ENCODE data around the gene TESK2.
A peak's percentile ranks its signal among the peaks of the same experiment; 100 is the strongest.
"Not testable (repeated sequence)": the region's sequence is repeated elsewhere in the genome, so short reads cannot be mapped to it uniquely, and the experiment has no call there.

The TESK2 gene

GRCh38 chr1:45508295-45509151 is 17.6 kb upstream of the TESK2 start:
- no peak for DNase-seq

- no peak for DNase-seq
Observed at GRCh38 chr1:45507893-45508292, 16.9 kb upstream of the TESK2 start.

GRCh38 chr1:45507195-45507594 is 16.2 kb upstream of the TESK2 start:
- DNase-seq = no peak

- DNase-seq = no peak
Observed at GRCh38 chr1:45503462-45504360, 12.7 kb upstream of the TESK2 start.

GRCh38 chr1:45501505-45501859 is 10.5 kb upstream of the TESK2 start:
- no peak for DNase-seq

GRCh38 chr1:45499415-45499769 is 8.4 kb upstream of the TESK2 start:
- DNase-seq = no peak

GRCh38 chr1:45498279-45498678 is 7.3 kb upstream of the TESK2 start:
- DNase-seq = no peak

GRCh38 chr1:45493116-45493697 is 2.2 kb upstream of the TESK2 start:
- DNase-seq = peak; percentile 40

- DNase-seq = no peak
Observed at GRCh38 chr1:45492691-45493090, 1.7 kb upstream of the TESK2 start.

GRCh38 chr1:45491487-45492260 is 711 bp upstream of the TESK2 start:
- DNase-seq = no peak

- no peak for DNase-seq
Observed at GRCh38 chr1:45490121-45490625, 790 bp downstream of the TESK2 start.

GRCh38 chr1:45489379-45489778 is 1.6 kb downstream of the TESK2 start:
- not testable (repeated sequence) for DNase-seq

- DNase-seq = no peak
Observed at GRCh38 chr1:45488666-45489377, 2.1 kb downstream of the TESK2 start.

GRCh38 chr1:45485949-45486348 is 5.0 kb downstream of the TESK2 start:
- no peak for DNase-seq

- DNase-seq = no peak
Observed at GRCh38 chr1:45479039-45479748, 11.8 kb downstream of the TESK2 start.

- DNase-seq = no peak
Observed at GRCh38 chr1:45478121-45478814, 12.7 kb downstream of the TESK2 start.

- DNase-seq = no peak
Observed at GRCh38 chr1:45477646-45478045, 13.3 kb downstream of the TESK2 start.

- not testable (repeated sequence) for DNase-seq
Observed at GRCh38 chr1:45474194-45474593, 16.8 kb downstream of the TESK2 start.

GRCh38 chr1:45473302-45473701 is 17.7 kb downstream of the TESK2 start:
- DNase-seq = no peak

- DNase-seq = no peak
Observed at GRCh38 chr1:45470306-45470798, 20.6 kb downstream of the TESK2 start.

All from right hindlimb (tissue), 1 donor.